ENCODE results near the gene NRXN2.

The NRXN2 gene

DNA sequence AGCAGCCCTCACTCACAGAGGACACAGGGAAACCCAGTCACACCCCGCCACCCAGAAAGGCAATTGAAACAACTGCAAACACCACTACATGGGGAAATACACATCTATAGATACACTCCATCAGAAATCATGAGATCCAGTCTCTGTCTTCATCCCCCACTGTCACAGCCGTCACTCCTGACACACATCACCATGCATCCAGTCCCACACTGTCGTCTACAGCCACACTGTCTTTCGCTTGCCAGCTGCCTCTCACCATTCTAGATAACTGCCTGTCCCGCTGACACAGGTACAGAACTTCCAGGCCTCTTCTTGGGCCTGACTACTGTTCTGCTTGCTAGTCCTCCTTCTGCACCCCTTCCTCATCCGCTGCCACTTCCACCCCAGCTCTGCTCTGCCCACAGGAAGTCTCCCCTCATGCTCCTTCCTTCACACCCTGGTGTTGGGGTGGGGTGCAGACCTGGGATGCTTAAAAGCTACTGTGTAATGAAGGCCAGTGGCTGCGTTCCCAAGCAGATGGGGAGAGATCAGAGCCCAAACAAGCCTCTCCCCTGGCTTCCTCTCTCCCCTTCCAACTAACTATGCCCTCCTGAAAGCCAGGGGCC is 89.3 kb downstream of the NRXN2 start:
- no peak overlapping the region for H3K27ac ChIP-seq
- no peaks in the 10 kb centered on the region for H3K36me3 ChIP-seq (ENCODE audit: insufficient read depth, low read length)
- TF ChIP-seq FOXP2 (optimal IDR thresholded peaks at IDR 0.05; ENCODE audit: control extremely low read depth, extremely low read length, insufficient read depth): no peak
- no peak for TF ChIP-seq EZH2 (IDR thresholded peaks at IDR 0.05)
- no peak for TF ChIP-seq POLR2AphosphoS5 (IDR thresholded peaks at IDR 0.05; ENCODE audit: borderline replicate concordance, low read depth, low read length)
- no peak overlapping the region for H3K9ac ChIP-seq (ENCODE audit: insufficient read length)
- DNase-seq (ENCODE audit: low read depth, low spot score): no peak
- no peak overlapping the region for H3K4me3 ChIP-seq
- H3K9me3 ChIP-seq (ENCODE audit: low read depth, low read length): no peaks in the 10 kb centered on the region

DNA sequence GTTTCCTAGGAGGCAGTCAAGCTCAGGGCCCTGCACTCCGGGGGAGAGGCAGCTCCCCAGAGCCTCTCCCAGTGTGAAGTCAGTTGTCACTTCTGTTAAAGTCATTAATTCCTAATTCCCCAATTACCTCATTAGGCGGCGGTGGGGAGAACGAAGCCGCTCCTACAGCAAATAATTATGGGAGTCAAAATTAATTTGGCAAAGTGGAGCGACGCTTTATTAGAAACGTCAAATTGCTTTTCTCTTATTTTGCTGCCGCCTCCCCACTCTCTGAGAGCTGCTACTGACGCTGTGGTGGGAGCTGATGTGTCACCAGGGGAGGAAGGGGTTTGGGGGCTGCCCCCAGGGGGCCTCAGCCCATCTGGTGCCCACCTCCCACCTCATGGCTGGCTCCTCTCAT is 90.3 kb downstream of the NRXN2 start:
- Histone ChIP-seq H3K9ac (ENCODE audit: insufficient read length) (no peak overlapping the region), H3K4me3 (no peak overlapping the region), H3K9me3 (ENCODE audit: low read depth, low read length) (no peaks in the 10 kb centered on the region), H3K36me3 (ENCODE audit: insufficient read depth, low read length) (no peaks in the 10 kb centered on the region), H3K27ac (no peak overlapping the region)
- DNase-seq (ENCODE audit: low read depth, low spot score): no peak
- no peak for TF ChIP-seq EZH2 (IDR thresholded peaks at IDR 0.05)
- no peak for TF ChIP-seq FOXP2 (optimal IDR thresholded peaks at IDR 0.05; ENCODE audit: control extremely low read depth, extremely low read length, insufficient read depth)
- no peak for TF ChIP-seq POLR2AphosphoS5 (IDR thresholded peaks at IDR 0.05; ENCODE audit: borderline replicate concordance, low read depth, low read length)

DNA sequence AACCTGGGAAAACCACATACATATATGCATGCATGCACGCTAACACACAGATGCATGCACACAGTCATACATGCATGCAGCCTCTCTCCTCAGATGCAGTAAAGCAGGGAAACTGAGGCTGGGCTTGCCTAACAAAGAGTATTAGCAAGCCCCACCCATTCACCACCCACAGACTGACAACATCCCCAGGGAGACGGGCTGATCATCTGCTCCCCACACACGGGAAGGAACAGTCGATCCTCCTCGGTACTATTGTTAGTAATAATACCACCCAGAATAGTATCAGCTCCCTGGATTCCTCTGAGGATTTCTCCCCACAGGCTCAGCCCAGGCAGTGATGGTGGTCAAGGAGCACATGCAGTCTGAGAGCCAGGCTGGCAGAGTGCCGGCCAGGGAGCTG is 90.8 kb downstream of the NRXN2 start:
- Histone ChIP-seq H3K9ac (ENCODE audit: insufficient read length) (no peak overlapping the region), H3K36me3 (ENCODE audit: insufficient read depth, low read length) (no peaks in the 10 kb centered on the region), H3K4me3 (no peak overlapping the region), H3K27ac (no peak overlapping the region), H3K9me3 (ENCODE audit: low read depth, low read length) (no peaks in the 10 kb centered on the region)
- TF ChIP-seq POLR2AphosphoS5 (IDR thresholded peaks at IDR 0.05; ENCODE audit: borderline replicate concordance, low read depth, low read length) (no peak), EZH2 (IDR thresholded peaks at IDR 0.05) (no peak), FOXP2 (optimal IDR thresholded peaks at IDR 0.05; ENCODE audit: control extremely low read depth, extremely low read length, insufficient read depth) (no peak)
- no peak for DNase-seq (ENCODE audit: low read depth, low spot score)

DNA sequence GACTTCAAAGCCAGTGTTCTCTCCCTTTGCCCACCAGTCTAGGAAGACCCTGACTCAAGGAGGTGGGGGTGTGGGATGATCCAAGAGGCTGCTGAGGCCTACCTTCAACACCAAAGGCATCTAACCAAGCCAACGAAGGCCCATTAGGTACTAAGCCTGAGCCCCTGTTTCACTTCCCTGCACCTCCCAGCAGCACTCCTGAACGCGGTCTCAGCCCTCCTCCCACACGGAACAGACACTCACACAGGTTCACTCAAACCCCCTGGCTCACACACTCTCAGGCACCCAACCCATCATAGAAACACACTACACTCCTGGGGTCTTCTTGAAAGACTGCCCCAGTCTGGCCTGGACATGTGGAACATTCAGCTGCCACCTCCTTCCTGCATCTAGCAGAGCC is 91.3 kb downstream of the NRXN2 start:
- no peak overlapping the region for H3K9ac ChIP-seq (ENCODE audit: insufficient read length)
- no peak for DNase-seq (ENCODE audit: low read depth, low spot score)
- H3K36me3 ChIP-seq (ENCODE audit: insufficient read depth, low read length): no peaks in the 10 kb centered on the region

DNA sequence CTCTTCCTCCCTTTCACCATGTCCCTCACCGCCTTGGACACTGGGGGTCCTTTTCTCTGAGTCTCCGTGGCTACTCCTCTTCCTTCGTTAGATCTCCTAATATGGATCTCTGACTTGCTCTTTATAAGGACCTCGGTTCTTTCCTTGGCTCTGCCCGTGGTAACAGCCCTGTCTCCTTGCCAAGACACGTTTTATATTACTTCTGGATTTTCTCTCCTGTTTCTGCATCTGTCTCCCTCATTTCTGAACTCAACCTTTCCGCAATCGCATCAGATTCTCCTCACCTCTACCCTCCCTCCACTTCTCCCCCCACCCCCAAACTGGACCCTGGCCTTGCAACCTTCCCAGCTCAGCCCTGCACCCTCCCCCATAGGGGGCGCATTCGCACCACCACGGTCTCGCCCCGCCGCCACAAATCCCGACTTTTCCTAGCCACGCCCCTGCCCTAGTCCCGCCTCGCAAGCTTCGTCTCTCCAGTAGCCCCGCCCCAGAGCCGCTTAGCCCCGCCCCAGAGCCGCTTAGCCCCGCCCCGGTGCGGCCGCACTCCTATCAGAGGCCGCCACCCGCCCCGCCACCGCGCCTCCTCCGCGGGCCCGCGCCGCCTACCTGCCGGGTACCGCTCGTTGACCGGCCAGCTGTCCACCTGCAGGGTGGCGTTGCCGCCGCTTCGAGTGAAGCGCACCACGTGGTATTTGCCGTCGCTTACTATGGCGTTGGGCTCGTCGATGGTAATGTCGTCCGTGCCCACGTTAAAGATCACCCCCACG is 93.0 kb downstream of the NRXN2 start:
- Histone ChIP-seq H3K27ac (no peak overlapping the region), H3K4me3 (no peak overlapping the region), H3K36me3 (ENCODE audit: insufficient read depth, low read length) (no peaks in the 10 kb centered on the region), H3K9me3 (ENCODE audit: low read depth, low read length) (no peaks in the 10 kb centered on the region), H3K9ac (ENCODE audit: insufficient read length) (no peak overlapping the region)
- TF ChIP-seq EZH2 (IDR thresholded peaks at IDR 0.05) (no peak), POLR2AphosphoS5 (IDR thresholded peaks at IDR 0.05; ENCODE audit: borderline replicate concordance, low read depth, low read length) (no peak), FOXP2 (optimal IDR thresholded peaks at IDR 0.05; ENCODE audit: control extremely low read depth, extremely low read length, insufficient read depth) (no peak)
- DNase-seq (ENCODE audit: low read depth, low spot score): no peak

More for the DNA sequence above, 91.3 kb downstream of the NRXN2 start:
- TF ChIP-seq POLR2AphosphoS5 (IDR thresholded peaks at IDR 0.05; ENCODE audit: borderline replicate concordance, low read depth, low read length) (no peak), EZH2 (IDR thresholded peaks at IDR 0.05) (no peak), FOXP2 (optimal IDR thresholded peaks at IDR 0.05; ENCODE audit: control extremely low read depth, extremely low read length, insufficient read depth) (no peak)
- Histone ChIP-seq H3K4me3 (no peak overlapping the region), H3K9me3 (ENCODE audit: low read depth, low read length) (no peaks in the 10 kb centered on the region), H3K27ac (no peak overlapping the region)

DNA sequence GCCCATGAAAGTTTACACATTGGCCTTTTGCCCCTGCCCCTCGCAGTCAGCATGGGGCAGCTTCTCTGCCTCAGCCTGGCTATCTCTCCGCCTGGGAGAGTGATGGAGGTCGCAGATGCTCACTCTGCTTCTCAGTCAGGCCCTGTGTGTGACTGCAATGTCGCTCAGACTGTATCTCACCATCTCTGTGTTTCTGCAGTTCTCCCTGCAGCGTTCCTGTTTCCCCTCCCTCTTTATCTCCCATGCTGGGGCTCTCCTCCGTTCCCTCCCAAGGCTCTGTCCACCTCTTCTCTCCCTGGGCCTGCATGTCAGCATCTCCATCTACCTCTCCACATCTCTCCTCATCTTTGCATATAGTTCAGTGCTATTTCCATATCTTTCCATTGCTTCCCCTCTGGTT is 93.9 kb downstream of the NRXN2 start:
- DNase-seq (ENCODE audit: low read depth, low spot score): no peak
- TF ChIP-seq POLR2AphosphoS5 (IDR thresholded peaks at IDR 0.05; ENCODE audit: borderline replicate concordance, low read depth, low read length) (no peak), EZH2 (IDR thresholded peaks at IDR 0.05) (no peak), FOXP2 (optimal IDR thresholded peaks at IDR 0.05; ENCODE audit: control extremely low read depth, extremely low read length, insufficient read depth) (no peak)

DNA sequence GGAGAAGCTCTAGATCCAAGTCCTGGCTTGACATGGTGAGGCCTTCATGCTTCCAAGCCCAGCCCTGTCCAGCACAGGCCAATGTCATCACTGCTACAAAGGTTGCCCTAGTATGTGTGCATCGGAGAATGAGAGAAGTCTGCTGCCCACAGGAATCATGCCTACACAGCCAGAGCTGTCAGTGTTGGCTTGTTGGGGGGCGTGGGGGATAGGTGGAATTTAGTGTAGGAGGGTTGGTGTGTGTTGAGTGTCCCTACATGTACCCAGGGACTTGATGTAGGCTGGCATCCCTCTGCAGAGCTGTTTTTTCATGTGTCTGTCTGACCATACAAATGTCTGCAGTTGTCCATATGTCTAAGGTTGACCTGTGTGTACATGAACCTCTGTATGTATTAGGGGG is 94.4 kb downstream of the NRXN2 start:
- H3K27ac ChIP-seq: no peak overlapping the region

More for the DNA sequence above, 93.9 kb downstream of the NRXN2 start:
- H3K9me3 ChIP-seq (ENCODE audit: low read depth, low read length): no peaks in the 10 kb centered on the region
- H3K4me3 ChIP-seq: no peak overlapping the region
- no peak overlapping the region for H3K27ac ChIP-seq
- no peak overlapping the region for H3K9ac ChIP-seq (ENCODE audit: insufficient read length)
- no peaks in the 10 kb centered on the region for H3K36me3 ChIP-seq (ENCODE audit: insufficient read depth, low read length)

DNA sequence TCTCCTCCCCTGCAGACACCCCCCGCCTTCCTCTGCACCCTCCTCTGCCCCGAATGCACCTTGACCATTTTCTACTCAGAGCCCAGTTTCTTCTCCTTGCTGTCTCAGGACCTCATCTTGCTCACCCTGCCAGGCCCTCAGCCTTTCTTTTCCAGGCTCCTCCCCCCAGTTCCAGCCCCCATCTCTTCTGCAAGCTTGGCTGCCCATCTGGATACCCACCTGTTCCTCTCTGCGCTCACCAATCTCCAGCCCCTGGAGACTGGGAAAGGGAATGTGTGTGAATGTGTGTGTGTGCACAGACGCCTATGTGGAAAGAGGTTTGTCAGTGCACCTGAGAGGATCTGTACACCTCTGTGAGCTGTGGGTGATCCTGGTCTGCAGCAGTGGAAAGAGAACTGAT is 95.6 kb downstream of the NRXN2 start:
- DNase-seq (ENCODE audit: low read depth, low spot score): no peak
- no peak overlapping the region for H3K9ac ChIP-seq (ENCODE audit: insufficient read length)
- no peak for TF ChIP-seq POLR2AphosphoS5 (IDR thresholded peaks at IDR 0.05; ENCODE audit: borderline replicate concordance, low read depth, low read length)
- TF ChIP-seq FOXP2 (optimal IDR thresholded peaks at IDR 0.05; ENCODE audit: control extremely low read depth, extremely low read length, insufficient read depth): no peak
- no peak for TF ChIP-seq EZH2 (IDR thresholded peaks at IDR 0.05)

More for the DNA sequence above, 94.4 kb downstream of the NRXN2 start:
- no peak for DNase-seq (ENCODE audit: low read depth, low spot score)
- TF ChIP-seq FOXP2 (optimal IDR thresholded peaks at IDR 0.05; ENCODE audit: control extremely low read depth, extremely low read length, insufficient read depth): no peak
- no peak for TF ChIP-seq EZH2 (IDR thresholded peaks at IDR 0.05)
- TF ChIP-seq POLR2AphosphoS5 (IDR thresholded peaks at IDR 0.05; ENCODE audit: borderline replicate concordance, low read depth, low read length): no peak
- no peaks in the 10 kb centered on the region for H3K9me3 ChIP-seq (ENCODE audit: low read depth, low read length)
- H3K36me3 ChIP-seq (ENCODE audit: insufficient read depth, low read length): no peaks in the 10 kb centered on the region
- no peak overlapping the region for H3K4me3 ChIP-seq
- no peak overlapping the region for H3K9ac ChIP-seq (ENCODE audit: insufficient read length)

More for the DNA sequence above, 95.6 kb downstream of the NRXN2 start:
- no peaks in the 10 kb centered on the region for H3K9me3 ChIP-seq (ENCODE audit: low read depth, low read length)
- H3K27ac ChIP-seq: no peak overlapping the region
- H3K4me3 ChIP-seq: no peak overlapping the region
- H3K36me3 ChIP-seq (ENCODE audit: insufficient read depth, low read length): no peaks in the 10 kb centered on the region
